Esophagus squamous epithelium (tissue), 4 donors: ENCODE data around the gene CUEDC1.

Experiments
- POLR2A ChIP-seq, 4 donors: fragments of 450-650 bp; IDR thresholded peaks; one replicate each; pipeline ENCODE4 v1.6.1; 2017; ENCODE audit warnings: antibody characterized with exemption in 4 of 4, mild to moderate bottlenecking in 4 of 4, moderate library complexity in 3 of 4
- TF ChIP-seq, protein P1 (sequence below), 6 experiments: fragments of 450-650 bp in 4 of 6; fragments of 200-600 bp in 2 of 6; sonication (generic) in 2 of 6; IDR thresholded peaks; one replicate each; pipeline ENCODE4 v1.5.1; 2016 to 2019; ENCODE audit warnings: antibody characterized with exemption in 6 of 6, mild to moderate bottlenecking in 4 of 6, moderate library complexity in 4 of 6

DNA sequence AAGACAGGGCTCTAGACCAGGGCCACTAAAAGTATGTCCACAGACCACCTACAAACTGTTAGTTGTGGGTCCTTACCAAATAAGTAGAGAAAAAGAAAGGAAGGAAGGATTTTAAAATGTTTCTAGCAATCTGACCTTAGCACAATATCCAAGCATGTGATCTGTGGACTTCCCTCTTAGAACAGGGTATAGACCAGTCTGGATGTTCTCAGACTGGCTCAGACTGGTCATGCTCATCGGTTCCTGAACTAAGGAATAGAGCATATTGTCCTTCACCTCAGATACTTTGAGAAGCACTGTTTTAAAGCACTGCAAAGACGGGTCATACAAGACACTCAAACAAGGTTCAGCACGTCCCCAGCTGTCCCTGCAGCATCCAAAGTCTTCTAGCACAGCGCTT, 25.8 kb downstream of the CUEDC1 start:
- TF ChIP-seq, protein P1, sequence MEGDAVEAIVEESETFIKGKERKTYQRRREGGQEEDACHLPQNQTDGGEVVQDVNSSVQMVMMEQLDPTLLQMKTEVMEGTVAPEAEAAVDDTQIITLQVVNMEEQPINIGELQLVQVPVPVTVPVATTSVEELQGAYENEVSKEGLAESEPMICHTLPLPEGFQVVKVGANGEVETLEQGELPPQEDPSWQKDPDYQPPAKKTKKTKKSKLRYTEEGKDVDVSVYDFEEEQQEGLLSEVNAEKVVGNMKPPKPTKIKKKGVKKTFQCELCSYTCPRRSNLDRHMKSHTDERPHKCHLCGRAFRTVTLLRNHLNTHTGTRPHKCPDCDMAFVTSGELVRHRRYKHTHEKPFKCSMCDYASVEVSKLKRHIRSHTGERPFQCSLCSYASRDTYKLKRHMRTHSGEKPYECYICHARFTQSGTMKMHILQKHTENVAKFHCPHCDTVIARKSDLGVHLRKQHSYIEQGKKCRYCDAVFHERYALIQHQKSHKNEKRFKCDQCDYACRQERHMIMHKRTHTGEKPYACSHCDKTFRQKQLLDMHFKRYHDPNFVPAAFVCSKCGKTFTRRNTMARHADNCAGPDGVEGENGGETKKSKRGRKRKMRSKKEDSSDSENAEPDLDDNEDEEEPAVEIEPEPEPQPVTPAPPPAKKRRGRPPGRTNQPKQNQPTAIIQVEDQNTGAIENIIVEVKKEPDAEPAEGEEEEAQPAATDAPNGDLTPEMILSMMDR (IDR thresholded peaks at IDR 0.05): no peak
- no peak for TF ChIP-seq POLR2A (IDR thresholded peaks at IDR 0.05)
